Activated naive CD8-positive, alpha-beta T cell treated with anti-CD3 and anti-CD28 coated beads, Interleukin-2, amount 50 U/mL, for 24 hours (primary cell): ENCODE results near the gene ZFP42.

Experiments used
- ATAC-seq: fragments of 150-1000 bp; cut with Tn5 transposase; one replicate; pipeline ENCODE4 v1.10.0; 2021
- DNase-seq: peaks from one replicate; pipeline ENCODE4 v3.0.0; 2021
- H3K27ac Mint-ChIP-seq: one replicate; pipeline ENCODE4 v1.8.0; 2021; ENCODE audit warnings: mild to moderate bottlenecking, mixed read lengths
- H3K27me3 Mint-ChIP-seq: one replicate; pipeline ENCODE4 v1.8.0; 2021; ENCODE audit warnings: mixed read lengths
- H3K36me3 Mint-ChIP-seq: one replicate; pipeline ENCODE4 v1.8.0; 2021; ENCODE audit warnings: low read depth, mixed read lengths
- H3K4me1 Mint-ChIP-seq: one replicate; pipeline ENCODE4 v1.8.0; 2021; ENCODE audit warnings: mixed read lengths
- H3K4me3 Mint-ChIP-seq: one replicate; pipeline ENCODE4 v1.8.0; 2021; ENCODE audit warnings: mild to moderate bottlenecking, moderate library complexity, mixed read lengths
- H3K9me3 Mint-ChIP-seq: one replicate; pipeline ENCODE4 v1.8.0; 2021; ENCODE audit warnings: mixed read lengths

Gene ZFP42

GRCh38 chr4:188006285-188006848 lies 10.8 kb downstream of the ZFP42 start:
- DNase-seq (no peak), ATAC-seq (no peak)
- Mint-ChIP-seq H3K27me3 (no peaks in the 10 kb centered on the region), H3K36me3 (peaks cover 2% of the 10 kb centered on the region), H3K4me3 (no peak overlapping the region), H3K27ac (no peak overlapping the region), H3K4me1 (no peaks in the 10 kb centered on the region), H3K9me3 (peaks cover 11% of the 10 kb centered on the region)

- H3K9me3 Mint-ChIP-seq, result peaks cover 10% of the 10 kb centered on the region
- no peak overlapping the region for H3K4me3 Mint-ChIP-seq
- no peak for DNase-seq
- ATAC-seq, result no peak
- H3K36me3 Mint-ChIP-seq, result peaks cover 2% of the 10 kb centered on the region
- H3K4me1 Mint-ChIP-seq, result no peaks in the 10 kb centered on the region
- no peaks in the 10 kb centered on the region for H3K27me3 Mint-ChIP-seq
- H3K27ac Mint-ChIP-seq, result no peak overlapping the region
Observed at GRCh38 chr4:188008377-188008776, 12.8 kb downstream of the ZFP42 start.

- H3K27ac Mint-ChIP-seq, result no peak overlapping the region
- ATAC-seq (no peak), DNase-seq (no peak)
- no peaks in the 10 kb centered on the region for H3K27me3 Mint-ChIP-seq
- H3K4me1 Mint-ChIP-seq, result no peaks in the 10 kb centered on the region
- H3K36me3 Mint-ChIP-seq, result peaks cover 2% of the 10 kb centered on the region
- no peak overlapping the region for H3K4me3 Mint-ChIP-seq
- H3K9me3 Mint-ChIP-seq, result peaks cover 14% of the 10 kb centered on the region
Observed at GRCh38 chr4:188012426-188012945, 16.9 kb downstream of the ZFP42 start.

- DNase-seq (no peak), ATAC-seq (no peak)
- Mint-ChIP-seq H3K36me3 (no peaks in the 10 kb centered on the region), H3K27ac (no peak overlapping the region), H3K9me3 (peaks cover 12% of the 10 kb centered on the region), H3K4me3 (no peak overlapping the region), H3K27me3 (no peaks in the 10 kb centered on the region), H3K4me1 (no peaks in the 10 kb centered on the region)
Observed at GRCh38 chr4:188015025-188015940, 19.7 kb downstream of the ZFP42 start.

- Mint-ChIP-seq H3K9me3 (peaks cover 12% of the 10 kb centered on the region), H3K36me3 (no peaks in the 10 kb centered on the region), H3K27me3 (no peaks in the 10 kb centered on the region), H3K4me3 (no peak overlapping the region), H3K27ac (no peak overlapping the region), H3K4me1 (no peaks in the 10 kb centered on the region)
- ATAC-seq (no peak), DNase-seq (no peak)
Observed at GRCh38 chr4:188016754-188017153, 21.2 kb downstream of the ZFP42 start.

GRCh38 chr4:188018262-188018661 lies 22.7 kb downstream of the ZFP42 start:
- H3K27ac Mint-ChIP-seq, result no peak overlapping the region
- no peaks in the 10 kb centered on the region for H3K4me1 Mint-ChIP-seq
- no peak for DNase-seq
- no peaks in the 10 kb centered on the region for H3K36me3 Mint-ChIP-seq
- no peak for ATAC-seq
- H3K27me3 Mint-ChIP-seq, result no peaks in the 10 kb centered on the region
- H3K4me3 Mint-ChIP-seq, result no peak overlapping the region
- peaks cover 16% of the 10 kb centered on the region for H3K9me3 Mint-ChIP-seq

GRCh38 chr4:188021548-188022249 lies 26.1 kb downstream of the ZFP42 start:
- Mint-ChIP-seq H3K9me3 (peaks cover 13% of the 10 kb centered on the region), H3K4me3 (no peak overlapping the region), H3K4me1 (no peaks in the 10 kb centered on the region), H3K27ac (no peak overlapping the region), H3K36me3 (no peaks in the 10 kb centered on the region), H3K27me3 (no peaks in the 10 kb centered on the region)
- DNase-seq (no peak), ATAC-seq (no peak)

GRCh38 chr4:188023682-188024081 lies 28.1 kb downstream of the ZFP42 start:
- H3K4me3 Mint-ChIP-seq, result no peak overlapping the region
- no peaks in the 10 kb centered on the region for H3K27me3 Mint-ChIP-seq
- ATAC-seq (no peak), DNase-seq (no peak)
- H3K36me3 Mint-ChIP-seq, result no peaks in the 10 kb centered on the region
- no peak overlapping the region for H3K27ac Mint-ChIP-seq
- H3K9me3 Mint-ChIP-seq, result peaks cover 7% of the 10 kb centered on the region
- no peaks in the 10 kb centered on the region for H3K4me1 Mint-ChIP-seq

GRCh38 chr4:188025476-188025875 lies 29.9 kb downstream of the ZFP42 start:
- Mint-ChIP-seq H3K9me3 (peaks cover 4% of the 10 kb centered on the region), H3K27me3 (no peaks in the 10 kb centered on the region)

GRCh38 chr4:188029114-188029513 lies 33.5 kb downstream of the ZFP42 start:
- Mint-ChIP-seq H3K9me3 (peaks cover 5% of the 10 kb centered on the region), H3K27ac (no peak overlapping the region), H3K36me3 (no peaks in the 10 kb centered on the region), H3K4me1 (no peaks in the 10 kb centered on the region), H3K4me3 (no peak overlapping the region), H3K27me3 (peaks cover 9% of the 10 kb centered on the region)
- ATAC-seq, result no peak
- no peak for DNase-seq

More at GRCh38 chr4:188025476-188025875, 29.9 kb downstream of the ZFP42 start:
- no peaks in the 10 kb centered on the region for H3K4me1 Mint-ChIP-seq
- DNase-seq (no peak), ATAC-seq (no peak)
- H3K4me3 Mint-ChIP-seq, result no peak overlapping the region
- H3K36me3 Mint-ChIP-seq, result no peaks in the 10 kb centered on the region
- H3K27ac Mint-ChIP-seq, result no peak overlapping the region

- no peaks in the 10 kb centered on the region for H3K4me1 Mint-ChIP-seq
Observed at GRCh38 chr4:188030401-188030800, 34.8 kb downstream of the ZFP42 start.

GRCh38 chr4:188031751-188032150 lies 36.2 kb downstream of the ZFP42 start:
- ATAC-seq, result no peak
- Mint-ChIP-seq H3K27me3 (peaks cover 9% of the 10 kb centered on the region), H3K4me3 (no peak overlapping the region), H3K27ac (no peak overlapping the region), H3K36me3 (no peaks in the 10 kb centered on the region), H3K9me3 (peaks cover 5% of the 10 kb centered on the region), H3K4me1 (no peaks in the 10 kb centered on the region)
- no peak for DNase-seq

More at GRCh38 chr4:188030401-188030800, 34.8 kb downstream of the ZFP42 start:
- Mint-ChIP-seq H3K36me3 (no peaks in the 10 kb centered on the region), H3K27me3 (peaks cover 9% of the 10 kb centered on the region), H3K27ac (no peak overlapping the region), H3K4me3 (no peak overlapping the region), H3K9me3 (peaks cover 5% of the 10 kb centered on the region)
- no peak for ATAC-seq
- DNase-seq, result no peak

GRCh38 chr4:188032170-188032569 lies 36.6 kb downstream of the ZFP42 start:
- DNase-seq, result no peak
- H3K4me1 Mint-ChIP-seq, result no peaks in the 10 kb centered on the region
- ATAC-seq, result no peak
- no peak overlapping the region for H3K27ac Mint-ChIP-seq
- peaks cover 5% of the 10 kb centered on the region for H3K9me3 Mint-ChIP-seq
- H3K27me3 Mint-ChIP-seq, result peaks cover 9% of the 10 kb centered on the region
- no peak overlapping the region for H3K4me3 Mint-ChIP-seq
- no peaks in the 10 kb centered on the region for H3K36me3 Mint-ChIP-seq

GRCh38 chr4:188032583-188032982 lies 37.0 kb downstream of the ZFP42 start:
- peaks cover 5% of the 10 kb centered on the region for H3K9me3 Mint-ChIP-seq
- H3K27ac Mint-ChIP-seq, result no peak overlapping the region
- no peak for ATAC-seq
- no peaks in the 10 kb centered on the region for H3K36me3 Mint-ChIP-seq
- no peak for DNase-seq
- H3K4me3 Mint-ChIP-seq, result no peak overlapping the region
- peaks cover 9% of the 10 kb centered on the region for H3K27me3 Mint-ChIP-seq
- no peaks in the 10 kb centered on the region for H3K4me1 Mint-ChIP-seq
